ENCODE results near the gene BAG2.

The BAG2 gene

GRCh38 chr6:57172136-57173055 is at the start of gene BAG2:
Gene BAG2 (plus strand): TSS chr6:57172326. CDS start chr6:57172698, 372 bp downstream.
- peaks cover 0 to 2% (median 0%) of the 10 kb centered on the region in 3 donors for H3K36me3 ChIP-seq
- TF ChIP-seq, protein P1, sequence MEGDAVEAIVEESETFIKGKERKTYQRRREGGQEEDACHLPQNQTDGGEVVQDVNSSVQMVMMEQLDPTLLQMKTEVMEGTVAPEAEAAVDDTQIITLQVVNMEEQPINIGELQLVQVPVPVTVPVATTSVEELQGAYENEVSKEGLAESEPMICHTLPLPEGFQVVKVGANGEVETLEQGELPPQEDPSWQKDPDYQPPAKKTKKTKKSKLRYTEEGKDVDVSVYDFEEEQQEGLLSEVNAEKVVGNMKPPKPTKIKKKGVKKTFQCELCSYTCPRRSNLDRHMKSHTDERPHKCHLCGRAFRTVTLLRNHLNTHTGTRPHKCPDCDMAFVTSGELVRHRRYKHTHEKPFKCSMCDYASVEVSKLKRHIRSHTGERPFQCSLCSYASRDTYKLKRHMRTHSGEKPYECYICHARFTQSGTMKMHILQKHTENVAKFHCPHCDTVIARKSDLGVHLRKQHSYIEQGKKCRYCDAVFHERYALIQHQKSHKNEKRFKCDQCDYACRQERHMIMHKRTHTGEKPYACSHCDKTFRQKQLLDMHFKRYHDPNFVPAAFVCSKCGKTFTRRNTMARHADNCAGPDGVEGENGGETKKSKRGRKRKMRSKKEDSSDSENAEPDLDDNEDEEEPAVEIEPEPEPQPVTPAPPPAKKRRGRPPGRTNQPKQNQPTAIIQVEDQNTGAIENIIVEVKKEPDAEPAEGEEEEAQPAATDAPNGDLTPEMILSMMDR (IDR thresholded peaks at IDR 0.05), result peak; percentile 27 to 35
- intact Hi-C loops (cut with DNase I; ENCODE audit: low total_unique reads), result loop anchor here (5.0 to 10.0 kb wide), 2 partner anchors 50 to 92 kb away; partner anchors contain the start of gene RAB23

GRCh38 chr6:57123111-57123510 is 49.0 kb upstream of the BAG2 start:
- Histone ChIP-seq H3K36me3 (peaks cover 0 to 5% (median 4%) of the 10 kb centered on the region in 3 donors), H3K9me3 (no peaks in the 10 kb centered on the region), H3K27ac (no peak overlapping the region), H3K4me1 (no peaks in the 10 kb centered on the region), H3K4me3 (no peak overlapping the region), H3K27me3 (no peaks in the 10 kb centered on the region)
- intact Hi-C loops (cut with DNase I; ENCODE audit: low total_unique reads), result no loop called here
- TF ChIP-seq, protein P1 (IDR thresholded peaks at IDR 0.05), result no peak
- DNase-seq, result no peak

More at GRCh38 chr6:57172136-57173055, at the start of gene BAG2:
- H3K9me3 ChIP-seq, result no peaks in the 10 kb centered on the region
- H3K4me1 ChIP-seq, result peaks cover 0 to 31% (median 25%) of the 10 kb centered on the region in 4 donors
- no peaks in the 10 kb centered on the region for H3K27me3 ChIP-seq
- peak within 1 kb of the TSS; percentile 90 to 92 for H3K27ac ChIP-seq
- peak within 1 kb of the TSS; percentile 68 to 92 for H3K4me3 ChIP-seq
- DNase-seq, result peak; percentile 93 to 95

DNA sequence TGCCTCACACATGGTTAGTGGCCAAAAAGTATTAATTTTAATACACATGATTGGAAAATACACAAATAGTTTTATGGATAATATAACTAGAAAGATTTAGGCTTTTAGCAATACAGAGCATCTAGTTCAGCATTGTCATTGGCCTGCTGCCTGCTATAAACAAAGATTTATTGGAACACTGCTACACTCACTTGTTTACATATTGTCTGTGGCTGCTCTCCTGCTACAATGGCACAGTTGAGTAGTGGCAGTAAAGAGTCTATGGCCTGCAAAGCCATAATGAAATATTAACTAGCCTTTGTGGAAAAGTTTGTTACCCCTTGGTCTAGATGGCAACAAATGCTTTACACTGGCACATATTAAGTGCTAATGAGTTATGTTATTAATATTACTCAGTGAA is 44.4 kb upstream of the BAG2 start:
- TF ChIP-seq, protein P1 (IDR thresholded peaks at IDR 0.05), result no peak
- no peak for DNase-seq
- no peaks in the 10 kb centered on the region for H3K27me3 ChIP-seq
- peaks cover 0 to 14% (median 5%) of the 10 kb centered on the region in 4 donors for H3K4me1 ChIP-seq
- H3K9me3 ChIP-seq, result no peaks in the 10 kb centered on the region
- intact Hi-C loops (cut with DNase I; ENCODE audit: low total_unique reads), result no loop called here
- H3K27ac ChIP-seq, result no peak overlapping the region
- peaks cover 0 to 5% (median 3%) of the 10 kb centered on the region in 3 donors for H3K36me3 ChIP-seq
- no peak overlapping the region for H3K4me3 ChIP-seq

DNA sequence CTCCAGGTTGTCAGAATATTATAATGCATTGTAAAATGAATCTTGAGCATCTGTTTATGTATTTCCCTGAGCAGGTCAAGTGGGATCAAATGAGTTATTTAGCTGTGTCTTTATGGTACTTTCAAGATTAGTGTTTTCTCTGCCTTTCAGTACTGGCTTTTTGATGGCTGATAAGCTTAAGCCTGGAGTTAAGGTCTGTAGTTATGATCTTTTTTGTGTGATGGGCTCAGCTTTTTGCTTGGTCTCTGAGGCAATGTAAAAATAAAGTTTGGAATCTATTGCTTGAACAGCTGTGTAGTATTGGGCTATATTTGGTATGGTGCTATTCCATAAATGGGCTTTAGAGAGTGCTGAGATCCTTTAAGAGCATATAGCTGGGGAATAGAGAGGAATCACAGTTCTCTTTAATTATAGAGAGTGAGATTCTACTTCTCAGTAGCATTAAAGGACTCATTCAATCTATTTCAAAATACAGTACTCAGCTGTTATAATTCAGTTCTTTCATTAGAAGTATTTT is 41.4 kb upstream of the BAG2 start:
- DNase-seq, result no peak
- Histone ChIP-seq H3K4me1 (peaks cover 0 to 14% (median 5%) of the 10 kb centered on the region in 4 donors), H3K36me3 (peaks cover 13 to 23% (median 18%) of the 10 kb centered on the region in 3 donors), H3K27ac (no peak overlapping the region), H3K4me3 (no peak overlapping the region), H3K9me3 (no peaks in the 10 kb centered on the region), H3K27me3 (no peaks in the 10 kb centered on the region)
- TF ChIP-seq, protein P1 (IDR thresholded peaks at IDR 0.05), result no peak
- intact Hi-C loops (cut with DNase I; ENCODE audit: low total_unique reads), result no loop called here

DNA sequence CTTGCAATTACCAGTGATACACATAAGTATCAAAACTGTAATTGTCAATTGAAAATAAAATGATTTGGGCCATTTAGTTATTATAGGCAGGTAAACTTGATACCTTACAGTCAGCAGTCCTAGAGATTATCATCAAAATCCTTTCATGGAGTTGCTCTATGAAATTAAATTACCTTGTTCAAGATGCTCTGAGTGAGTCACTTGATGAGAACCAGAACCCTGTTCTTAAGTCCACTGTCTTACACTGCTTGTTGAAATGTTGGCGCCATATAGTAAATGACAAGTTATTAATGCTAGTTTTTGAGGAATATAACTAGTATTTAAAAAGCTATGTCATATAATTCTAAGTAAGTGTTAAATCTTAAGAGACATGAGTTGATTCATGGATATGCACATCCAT is 37.2 kb upstream of the BAG2 start:
- TF ChIP-seq, protein P1 (IDR thresholded peaks at IDR 0.05), result no peak
- H3K9me3 ChIP-seq, result no peaks in the 10 kb centered on the region

More for the DNA sequence above, 37.2 kb upstream of the BAG2 start:
- Histone ChIP-seq H3K36me3 (peaks cover 18 to 29% (median 21%) of the 10 kb centered on the region in 3 donors), H3K27ac (no peak overlapping the region), H3K27me3 (no peaks in the 10 kb centered on the region), H3K4me1 (peaks cover 0 to 14% (median 5%) of the 10 kb centered on the region in 4 donors), H3K4me3 (no peak overlapping the region)
- intact Hi-C loops (cut with DNase I; ENCODE audit: low total_unique reads), result no loop called here
- no peak for DNase-seq

Measured in tibial artery (tissue), 4 donors.